ENCODE results near the gene UBAC2. TPM values are rescaled to one million over a fixed set of nuclear protein-coding genes. Genes with fewer than 3 reads are reported as not detected.

UBAC2 gene
- total and polyA plus RNA-seq, 5 donors from 2014 or later, result 62.8 to 122 (median 101) TPM

- Histone ChIP-seq H3K9me3 (ENCODE audit: control insufficient read depth in 2 of 2, low read length in 2 of 2) (no peaks in the 10 kb centered on the region), H3K27ac (ENCODE audit: insufficient read depth, low read length, poor library complexity, severe bottlenecking) (peak overlapping the region; percentile 41), H3K4me1 (ENCODE audit: control insufficient read depth, insufficient read depth, low read length, poor library complexity, severe bottlenecking) (peaks cover 71% of the 10 kb centered on the region), H3K27me3 (ENCODE audit: control insufficient read depth, insufficient read depth, low read length) (no peaks in the 10 kb centered on the region), H3K36me3 (ENCODE audit: control insufficient read depth, insufficient read depth, low read length) (peaks cover 38% of the 10 kb centered on the region), H3K4me3 (ENCODE audit: low read depth, low read length) (peak overlapping the region; percentile 21)
- Mint-ChIP-seq H3K4me3 (peak overlapping the region in 3 of 4 donors; percentile 3 to 57 (median 22)), H3K27ac (peak overlapping the region; percentile 5 to 67 (median 8)), H3K9me3 (no peaks in the 10 kb centered on the region), H3K36me3 (peaks cover 40% of the 10 kb centered on the region), H3K4me1 (peaks cover 62 to 89% (median 75%) of the 10 kb centered on the region in 4 donors), H3K27me3 (no peaks in the 10 kb centered on the region)
- ATAC-seq (ENCODE audit: low read depth in 2 of 2) (no peak), DNase-seq (no peak)
Measured at GRCh38 chr13:99293178-99293577, 92.5 kb downstream of the UBAC2 start.

DNA sequence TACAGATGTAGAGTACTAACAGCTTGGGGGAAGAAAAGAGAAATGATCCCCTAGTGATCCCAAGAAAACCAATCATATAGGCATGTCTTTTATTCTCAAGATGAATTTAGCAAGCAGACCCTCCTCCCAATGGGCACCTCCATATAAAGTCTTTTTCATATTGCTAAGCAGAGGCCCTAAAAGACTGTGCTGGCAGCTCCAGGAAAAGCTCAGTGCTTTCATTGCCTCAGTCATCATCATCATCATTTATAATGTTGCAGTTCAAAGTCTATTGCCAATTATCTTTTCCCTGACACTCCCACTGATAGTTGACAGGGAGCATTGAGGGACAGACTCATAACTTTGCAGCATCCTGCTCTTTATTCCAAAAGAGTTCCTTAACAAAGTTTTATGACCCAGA is 93.5 kb downstream of the UBAC2 start:
- H3K4me1 Mint-ChIP-seq, result peaks cover 59 to 87% (median 72%) of the 10 kb centered on the region in 4 donors
- H3K4me3 Mint-ChIP-seq, result peak overlapping the region in 2 of 4 donors; percentile 22 to 25
- H3K27ac Mint-ChIP-seq, result peak overlapping the region; percentile 53 to 89 (median 56)
- ATAC-seq (ENCODE audit: low read depth in 2 of 2) (no peak), DNase-seq (no peak)
- peaks cover 33% of the 10 kb centered on the region for H3K36me3 Mint-ChIP-seq
- Histone ChIP-seq H3K9me3 (ENCODE audit: control insufficient read depth in 2 of 2, low read length in 2 of 2) (no peaks in the 10 kb centered on the region), H3K27ac (ENCODE audit: insufficient read depth, low read length, poor library complexity, severe bottlenecking) (peak overlapping the region; percentile 79), H3K36me3 (ENCODE audit: control insufficient read depth, insufficient read depth, low read length) (peaks cover 38% of the 10 kb centered on the region), H3K27me3 (ENCODE audit: control insufficient read depth, insufficient read depth, low read length) (no peaks in the 10 kb centered on the region), H3K4me3 (ENCODE audit: low read depth, low read length) (peak overlapping the region; percentile 48), H3K4me1 (ENCODE audit: control insufficient read depth, insufficient read depth, low read length, poor library complexity, severe bottlenecking) (peaks cover 71% of the 10 kb centered on the region)
- no peaks in the 10 kb centered on the region for H3K27me3 Mint-ChIP-seq
- H3K9me3 Mint-ChIP-seq, result no peaks in the 10 kb centered on the region

DNA sequence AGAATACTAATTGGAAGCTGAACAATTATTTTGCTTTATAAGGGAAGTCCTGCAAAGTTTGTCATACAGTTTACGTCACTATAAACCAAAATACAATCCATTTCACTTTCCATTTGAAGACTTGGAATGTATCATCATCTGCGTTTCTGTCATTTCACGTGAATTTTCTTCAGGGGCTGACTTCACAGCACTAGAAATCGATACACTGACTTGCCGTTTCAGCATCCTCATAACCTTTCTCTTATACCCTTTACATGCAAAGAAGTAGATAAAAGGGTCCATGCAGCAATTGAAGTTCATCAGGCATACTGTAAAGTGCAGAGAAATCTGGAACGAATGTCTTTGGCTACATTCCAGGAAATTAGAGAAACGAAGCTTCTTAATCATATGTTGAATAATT is 94.3 kb downstream of the UBAC2 start:
- Mint-ChIP-seq H3K27me3 (no peaks in the 10 kb centered on the region), H3K9me3 (no peaks in the 10 kb centered on the region), H3K36me3 (peaks cover 31% of the 10 kb centered on the region), H3K4me1 (peaks cover 59 to 86% (median 73%) of the 10 kb centered on the region in 4 donors), H3K27ac (peak overlapping the region; percentile 70 to 90 (median 83)), H3K4me3 (peak overlapping the region; percentile 64 to 80 (median 74))
- Histone ChIP-seq H3K4me1 (ENCODE audit: control insufficient read depth, insufficient read depth, low read length, poor library complexity, severe bottlenecking) (peaks cover 72% of the 10 kb centered on the region), H3K27me3 (ENCODE audit: control insufficient read depth, insufficient read depth, low read length) (no peaks in the 10 kb centered on the region), H3K27ac (ENCODE audit: insufficient read depth, low read length, poor library complexity, severe bottlenecking) (peak overlapping the region; percentile 79), H3K4me3 (ENCODE audit: low read depth, low read length) (peak overlapping the region; percentile 96), H3K36me3 (ENCODE audit: control insufficient read depth, insufficient read depth, low read length) (peaks cover 40% of the 10 kb centered on the region), H3K9me3 (ENCODE audit: control insufficient read depth in 2 of 2, low read length in 2 of 2) (no peaks in the 10 kb centered on the region)
- ATAC-seq (ENCODE audit: low read depth in 2 of 2) (no peak), DNase-seq (no peak)

DNA sequence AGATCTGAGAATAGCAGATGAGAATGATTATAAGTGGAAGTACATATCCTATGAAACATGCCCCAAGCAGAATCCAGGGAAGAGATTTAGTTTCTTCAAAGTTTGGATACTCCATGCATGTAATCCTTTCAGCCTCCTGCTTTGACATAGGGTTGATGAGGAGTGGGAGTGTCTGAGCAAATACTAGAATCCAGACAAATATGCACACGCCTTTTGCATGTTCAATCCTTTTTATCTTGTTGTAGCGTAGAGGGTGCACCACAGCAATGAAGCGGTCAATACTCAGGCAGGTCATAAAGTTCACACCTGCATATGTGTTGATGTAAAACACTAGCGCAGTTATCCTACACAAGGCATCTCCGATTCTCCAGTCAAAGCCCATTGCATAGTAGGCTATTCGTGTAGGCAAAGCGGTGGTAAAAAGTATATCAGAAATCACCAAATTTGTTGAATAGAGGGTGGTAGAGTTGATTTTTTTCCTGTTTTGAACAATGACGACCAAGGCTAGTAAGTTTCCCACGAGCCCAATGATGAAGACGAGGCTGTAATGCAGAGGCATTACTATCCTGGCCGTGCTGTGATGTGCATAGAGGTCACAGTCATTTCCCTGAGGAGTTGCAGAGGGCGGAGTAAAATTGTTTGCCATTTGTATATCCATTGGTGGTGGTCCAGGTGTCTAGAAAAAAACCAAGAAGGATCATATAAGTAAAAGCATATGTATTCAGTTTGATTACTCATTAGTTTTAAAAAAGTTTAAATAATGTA is 95.0 kb downstream of the UBAC2 start:
- peak overlapping the region; percentile 79 for H3K27ac ChIP-seq (ENCODE audit: insufficient read depth, low read length, poor library complexity, severe bottlenecking)
- peaks cover 47% of the 10 kb centered on the region for H3K36me3 ChIP-seq (ENCODE audit: control insufficient read depth, insufficient read depth, low read length)

GRCh38 chr13:99296398-99296797 is 95.7 kb downstream of the UBAC2 start:
- Histone ChIP-seq H3K4me3 (ENCODE audit: low read depth, low read length) (peak overlapping the region; percentile 96), H3K27ac (ENCODE audit: insufficient read depth, low read length, poor library complexity, severe bottlenecking) (peak overlapping the region; percentile 79), H3K9me3 (ENCODE audit: control insufficient read depth in 2 of 2, low read length in 2 of 2) (no peaks in the 10 kb centered on the region), H3K4me1 (ENCODE audit: control insufficient read depth, insufficient read depth, low read length, poor library complexity, severe bottlenecking) (peaks cover 79% of the 10 kb centered on the region), H3K36me3 (ENCODE audit: control insufficient read depth, insufficient read depth, low read length) (peaks cover 47% of the 10 kb centered on the region), H3K27me3 (ENCODE audit: control insufficient read depth, insufficient read depth, low read length) (no peaks in the 10 kb centered on the region)
- Mint-ChIP-seq H3K36me3 (peaks cover 28% of the 10 kb centered on the region), H3K4me1 (peaks cover 58 to 83% (median 68%) of the 10 kb centered on the region in 4 donors), H3K9me3 (no peaks in the 10 kb centered on the region), H3K27ac (peak overlapping the region; percentile 90 to 99 (median 92)), H3K27me3 (no peaks in the 10 kb centered on the region), H3K4me3 (peak overlapping the region; percentile 80 to 94 (median 82))
- ATAC-seq (ENCODE audit: low read depth in 2 of 2) (peak; percentile 67 to 78), DNase-seq (peak in 2 of 3 donors; percentile 56 to 73)

More for the DNA sequence above, 95.0 kb downstream of the UBAC2 start:
- H3K4me3 ChIP-seq (ENCODE audit: low read depth, low read length), result peak overlapping the region; percentile 96
- peaks cover 61 to 86% (median 73%) of the 10 kb centered on the region in 4 donors for H3K4me1 Mint-ChIP-seq
- H3K4me1 ChIP-seq (ENCODE audit: control insufficient read depth, insufficient read depth, low read length, poor library complexity, severe bottlenecking), result peaks cover 76% of the 10 kb centered on the region
- H3K4me3 Mint-ChIP-seq, result peak overlapping the region; percentile 68 to 94 (median 80)
- no peaks in the 10 kb centered on the region for H3K27me3 Mint-ChIP-seq
- H3K36me3 Mint-ChIP-seq, result peaks cover 33% of the 10 kb centered on the region
- no peaks in the 10 kb centered on the region for H3K27me3 ChIP-seq (ENCODE audit: control insufficient read depth, insufficient read depth, low read length)
- ATAC-seq (ENCODE audit: low read depth in 2 of 2), result no peak
- no peaks in the 10 kb centered on the region for H3K9me3 Mint-ChIP-seq
- H3K9me3 ChIP-seq (ENCODE audit: control insufficient read depth in 2 of 2, low read length in 2 of 2), result no peaks in the 10 kb centered on the region
- peak overlapping the region; percentile 70 to 90 (median 83) for H3K27ac Mint-ChIP-seq
- DNase-seq, result no peak

- peaks cover 59 to 85% (median 72%) of the 10 kb centered on the region in 4 donors for H3K4me1 Mint-ChIP-seq
- peak overlapping the region; percentile 64 to 94 (median 80) for H3K4me3 Mint-ChIP-seq
- Histone ChIP-seq H3K27me3 (ENCODE audit: control insufficient read depth, insufficient read depth, low read length) (no peaks in the 10 kb centered on the region), H3K4me3 (ENCODE audit: low read depth, low read length) (peak overlapping the region; percentile 96), H3K27ac (ENCODE audit: insufficient read depth, low read length, poor library complexity, severe bottlenecking) (peak overlapping the region; percentile 79), H3K9me3 (ENCODE audit: control insufficient read depth in 2 of 2, low read length in 2 of 2) (no peaks in the 10 kb centered on the region), H3K4me1 (ENCODE audit: control insufficient read depth, insufficient read depth, low read length, poor library complexity, severe bottlenecking) (peaks cover 84% of the 10 kb centered on the region), H3K36me3 (ENCODE audit: control insufficient read depth, insufficient read depth, low read length) (peaks cover 44% of the 10 kb centered on the region)
- H3K9me3 Mint-ChIP-seq, result no peaks in the 10 kb centered on the region
- H3K27ac Mint-ChIP-seq, result peak overlapping the region; percentile 82 to 98 (median 90)
- H3K36me3 Mint-ChIP-seq, result peaks cover 25% of the 10 kb centered on the region
- ATAC-seq (ENCODE audit: low read depth in 2 of 2) (no peak), DNase-seq (no peak)
- no peaks in the 10 kb centered on the region for H3K27me3 Mint-ChIP-seq
Measured at GRCh38 chr13:99297331-99297730, 96.7 kb downstream of the UBAC2 start.

DNA sequence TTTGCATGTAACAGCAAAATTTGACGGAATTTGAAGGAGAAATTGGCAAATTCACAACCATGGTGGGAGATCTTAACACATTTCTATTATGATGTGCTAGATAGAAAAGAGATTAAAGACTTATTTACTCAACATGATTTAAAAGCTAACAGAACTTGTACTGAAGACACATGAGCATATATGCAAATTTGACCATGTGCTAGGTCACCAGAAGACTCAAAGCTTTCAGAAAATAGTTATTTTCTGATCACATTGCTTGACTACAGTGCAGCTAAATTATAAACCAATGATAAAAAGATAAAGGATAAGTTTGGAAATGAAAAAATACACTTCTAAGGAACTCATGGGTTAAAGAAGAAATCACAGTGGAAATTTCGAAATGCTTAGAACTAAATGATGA is 97.4 kb downstream of the UBAC2 start:
- Histone ChIP-seq H3K27ac (ENCODE audit: insufficient read depth, low read length, poor library complexity, severe bottlenecking) (peak overlapping the region; percentile 79), H3K36me3 (ENCODE audit: control insufficient read depth, insufficient read depth, low read length) (peaks cover 45% of the 10 kb centered on the region), H3K9me3 (ENCODE audit: control insufficient read depth in 2 of 2, low read length in 2 of 2) (no peaks in the 10 kb centered on the region), H3K27me3 (ENCODE audit: control insufficient read depth, insufficient read depth, low read length) (no peaks in the 10 kb centered on the region), H3K4me1 (ENCODE audit: control insufficient read depth, insufficient read depth, low read length, poor library complexity, severe bottlenecking) (peaks cover 91% of the 10 kb centered on the region), H3K4me3 (ENCODE audit: low read depth, low read length) (peak overlapping the region; percentile 96)
- Mint-ChIP-seq H3K9me3 (no peaks in the 10 kb centered on the region), H3K27me3 (no peaks in the 10 kb centered on the region), H3K27ac (peak overlapping the region; percentile 82 to 98 (median 90)), H3K4me3 (peak overlapping the region; percentile 64 to 94 (median 80)), H3K36me3 (peaks cover 22% of the 10 kb centered on the region), H3K4me1 (peaks cover 53 to 88% (median 74%) of the 10 kb centered on the region in 4 donors)
- DNase-seq, result no peak
- ATAC-seq (ENCODE audit: low read depth in 2 of 2), result no peak
